ENCODE data around the gene CDC20.
"Not testable (repeated sequence)": the region's sequence is repeated elsewhere in the genome, so short reads cannot be mapped to it uniquely, and the experiment has no call there.

The CDC20 gene

GRCh38 chr1:43368646-43369020, 9.9 kb downstream of the CDC20 start:
- peaks cover 19% of the 10 kb centered on the region for H3K36me3 ChIP-seq (ENCODE audit: control insufficient read depth, insufficient read depth, low read length)
- peak overlapping the region; percentile 85 for H3K27ac ChIP-seq (ENCODE audit: low read depth, low read length, severe bottlenecking)
- peak overlapping the region; percentile 62 for H3K4me3 ChIP-seq (ENCODE audit: extremely low read depth, insufficient read depth, low read length, poor library complexity, severe bottlenecking)
- 27% methylated on average over 2 to 5 of the region's 6 CpGs for WGBS, 2 experiments (ENCODE audit: insufficient coverage in 2 of 2)
- H3K4me1 ChIP-seq (ENCODE audit: control insufficient read depth, insufficient read depth, low read length, poor library complexity, severe bottlenecking), result peaks cover 35% of the 10 kb centered on the region
- no peaks in the 10 kb centered on the region for H3K9me3 ChIP-seq (ENCODE audit: control insufficient read depth, low read length)

GRCh38 chr1:43369779-43370178, 11.0 kb downstream of the CDC20 start:
- peaks cover 38% of the 10 kb centered on the region for H3K4me1 ChIP-seq (ENCODE audit: control insufficient read depth, insufficient read depth, low read length, poor library complexity, severe bottlenecking)
- H3K9me3 ChIP-seq (ENCODE audit: control insufficient read depth, low read length); H3K4me3 ChIP-seq (ENCODE audit: extremely low read depth, insufficient read depth, low read length, poor library complexity, severe bottlenecking); H3K27ac ChIP-seq (ENCODE audit: low read depth, low read length, severe bottlenecking); H3K36me3 ChIP-seq (ENCODE audit: control insufficient read depth, insufficient read depth, low read length): not testable (repeated sequence)
- 93 to 100% methylated on average over 3 to 4 of the region's 6 CpGs for WGBS, 2 experiments (ENCODE audit: insufficient coverage in 2 of 2)

GRCh38 chr1:43370564-43370963, 11.8 kb downstream of the CDC20 start:
- Histone ChIP-seq H3K4me1 (ENCODE audit: control insufficient read depth, insufficient read depth, low read length, poor library complexity, severe bottlenecking) (peaks cover 36% of the 10 kb centered on the region), H3K27ac (ENCODE audit: low read depth, low read length, severe bottlenecking) (no peak overlapping the region), H3K9me3 (ENCODE audit: control insufficient read depth, low read length) (no peaks in the 10 kb centered on the region), H3K36me3 (ENCODE audit: control insufficient read depth, insufficient read depth, low read length) (no peaks in the 10 kb centered on the region), H3K4me3 (ENCODE audit: extremely low read depth, insufficient read depth, low read length, poor library complexity, severe bottlenecking) (no peak overlapping the region)
- WGBS, 2 experiments (ENCODE audit: insufficient coverage in 2 of 2), result 88 to 98% methylated on average over 3 of the region's 4 CpGs

- Histone ChIP-seq H3K27ac (ENCODE audit: low read depth, low read length, severe bottlenecking) (no peak overlapping the region), H3K4me3 (ENCODE audit: extremely low read depth, insufficient read depth, low read length, poor library complexity, severe bottlenecking) (no peak overlapping the region), H3K4me1 (ENCODE audit: control insufficient read depth, insufficient read depth, low read length, poor library complexity, severe bottlenecking) (peaks cover 23% of the 10 kb centered on the region), H3K9me3 (ENCODE audit: control insufficient read depth, low read length) (no peaks in the 10 kb centered on the region), H3K36me3 (ENCODE audit: control insufficient read depth, insufficient read depth, low read length) (no peaks in the 10 kb centered on the region)
- WGBS, 2 experiments (ENCODE audit: insufficient coverage in 2 of 2), result 94 to 100% methylated on average over 2 to 3 of the region's 5 CpGs
Measured at GRCh38 chr1:43372172-43372571, 13.4 kb downstream of the CDC20 start.

- Histone ChIP-seq H3K36me3 (ENCODE audit: control insufficient read depth, insufficient read depth, low read length) (no peaks in the 10 kb centered on the region), H3K27ac (ENCODE audit: low read depth, low read length, severe bottlenecking) (peak overlapping the region; percentile 51), H3K9me3 (ENCODE audit: control insufficient read depth, low read length) (no peaks in the 10 kb centered on the region), H3K4me3 (ENCODE audit: extremely low read depth, insufficient read depth, low read length, poor library complexity, severe bottlenecking) (no peak overlapping the region), H3K4me1 (ENCODE audit: control insufficient read depth, insufficient read depth, low read length, poor library complexity, severe bottlenecking) (peaks cover 23% of the 10 kb centered on the region)
- WGBS, 2 experiments (ENCODE audit: insufficient coverage in 2 of 2), result 70 to 90% methylated on average over 3 of the region's 4 CpGs
Measured at GRCh38 chr1:43373066-43373940, 14.5 kb downstream of the CDC20 start.

- 94% methylated on average over 6 to 7 of the region's 7 CpGs for WGBS, 2 experiments (ENCODE audit: insufficient coverage in 2 of 2)
- no peak overlapping the region for H3K27ac ChIP-seq (ENCODE audit: low read depth, low read length, severe bottlenecking)
- peaks cover 17% of the 10 kb centered on the region for H3K4me1 ChIP-seq (ENCODE audit: control insufficient read depth, insufficient read depth, low read length, poor library complexity, severe bottlenecking)
- no peak overlapping the region for H3K4me3 ChIP-seq (ENCODE audit: extremely low read depth, insufficient read depth, low read length, poor library complexity, severe bottlenecking)
- H3K36me3 ChIP-seq (ENCODE audit: control insufficient read depth, insufficient read depth, low read length), result peaks cover 11% of the 10 kb centered on the region
- H3K9me3 ChIP-seq (ENCODE audit: control insufficient read depth, low read length), result no peaks in the 10 kb centered on the region
Measured at GRCh38 chr1:43376723-43377235, 18.0 kb downstream of the CDC20 start.

GRCh38 chr1:43377831-43378230, 19.1 kb downstream of the CDC20 start:
- no CpG with 5 or more reads among the region's 1 CpG for WGBS, 2 experiments (ENCODE audit: insufficient coverage in 2 of 2)
- Histone ChIP-seq H3K9me3 (ENCODE audit: control insufficient read depth, low read length) (no peaks in the 10 kb centered on the region), H3K4me1 (ENCODE audit: control insufficient read depth, insufficient read depth, low read length, poor library complexity, severe bottlenecking) (peaks cover 13% of the 10 kb centered on the region), H3K27ac (ENCODE audit: low read depth, low read length, severe bottlenecking) (no peak overlapping the region), H3K4me3 (ENCODE audit: extremely low read depth, insufficient read depth, low read length, poor library complexity, severe bottlenecking) (no peak overlapping the region), H3K36me3 (ENCODE audit: control insufficient read depth, insufficient read depth, low read length) (peaks cover 20% of the 10 kb centered on the region)

- peaks cover 36% of the 10 kb centered on the region for H3K36me3 ChIP-seq (ENCODE audit: control insufficient read depth, insufficient read depth, low read length)
- no peak overlapping the region for H3K27ac ChIP-seq (ENCODE audit: low read depth, low read length, severe bottlenecking)
- no peaks in the 10 kb centered on the region for H3K9me3 ChIP-seq (ENCODE audit: control insufficient read depth, low read length)
- 100% methylated on average over 1 of the region's 1 CpG for WGBS, 2 experiments (ENCODE audit: insufficient coverage in 2 of 2)
- H3K4me3 ChIP-seq (ENCODE audit: extremely low read depth, insufficient read depth, low read length, poor library complexity, severe bottlenecking), result no peak overlapping the region
- no peaks in the 10 kb centered on the region for H3K4me1 ChIP-seq (ENCODE audit: control insufficient read depth, insufficient read depth, low read length, poor library complexity, severe bottlenecking)
Measured at GRCh38 chr1:43379476-43379875, 20.7 kb downstream of the CDC20 start.

GRCh38 chr1:43381612-43382011, 22.8 kb downstream of the CDC20 start:
- H3K9me3 ChIP-seq (ENCODE audit: control insufficient read depth, low read length), result no peaks in the 10 kb centered on the region
- H3K27ac ChIP-seq (ENCODE audit: low read depth, low read length, severe bottlenecking), result peak overlapping the region; percentile 47
- H3K4me3 ChIP-seq (ENCODE audit: extremely low read depth, insufficient read depth, low read length, poor library complexity, severe bottlenecking), result no peak overlapping the region
- H3K4me1 ChIP-seq (ENCODE audit: control insufficient read depth, insufficient read depth, low read length, poor library complexity, severe bottlenecking), result no peaks in the 10 kb centered on the region
- H3K36me3 ChIP-seq (ENCODE audit: control insufficient read depth, insufficient read depth, low read length), result peaks cover 58% of the 10 kb centered on the region
- 83 to 96% methylated on average over 3 of the region's 3 CpGs for WGBS, 2 experiments (ENCODE audit: insufficient coverage in 2 of 2)

- no peaks in the 10 kb centered on the region for H3K4me1 ChIP-seq (ENCODE audit: control insufficient read depth, insufficient read depth, low read length, poor library complexity, severe bottlenecking)
- no peaks in the 10 kb centered on the region for H3K9me3 ChIP-seq (ENCODE audit: control insufficient read depth, low read length)
- WGBS, 2 experiments (ENCODE audit: insufficient coverage in 2 of 2), result 82 to 89% methylated on average over 3 to 5 of the region's 6 CpGs
- peak overlapping the region; percentile 47 for H3K27ac ChIP-seq (ENCODE audit: low read depth, low read length, severe bottlenecking)
- no peak overlapping the region for H3K4me3 ChIP-seq (ENCODE audit: extremely low read depth, insufficient read depth, low read length, poor library complexity, severe bottlenecking)
- H3K36me3 ChIP-seq (ENCODE audit: control insufficient read depth, insufficient read depth, low read length), result peaks cover 64% of the 10 kb centered on the region
Measured at GRCh38 chr1:43382027-43382779, 23.4 kb downstream of the CDC20 start.
